T1000 (cell line): ENCODE results near the gene ATG101.

Experiments used
- DNase-seq: peaks from one replicate; lab custom pipeline; 2025; ENCODE audit warnings: mixed read lengths; lab: John Stamatoyannopoulos, UW

ATG101 gene

GRCh38 chr12:52057638-52058576, 11.9 kb upstream of the ATG101 start:
- no peak for DNase-seq

GRCh38 chr12:52058631-52059361, 11.0 kb upstream of the ATG101 start:
- no peak for DNase-seq

- no peak for DNase-seq
Measured at GRCh38 chr12:52059582-52060497, 9.9 kb upstream of the ATG101 start.

GRCh38 chr12:52060498-52061177, 9.1 kb upstream of the ATG101 start:
- no peak for DNase-seq

GRCh38 chr12:52061470-52062166, 8.2 kb upstream of the ATG101 start:
- no peak for DNase-seq

- no peak for DNase-seq
Measured at GRCh38 chr12:52062167-52063081, 7.4 kb upstream of the ATG101 start.

- DNase-seq = no peak
Measured at GRCh38 chr12:52063082-52063924, 6.5 kb upstream of the ATG101 start.

GRCh38 chr12:52063981-52064649, 5.7 kb upstream of the ATG101 start:
- DNase-seq = peak; percentile 96

GRCh38 chr12:52066346-52067080, 3.3 kb upstream of the ATG101 start:
- DNase-seq = no peak

GRCh38 chr12:52067081-52067374, 2.8 kb upstream of the ATG101 start:
- DNase-seq = no peak

GRCh38 chr12:52070185-52070925, 577 bp downstream of the ATG101 start:
- no peak for DNase-seq

- peak; percentile 96 for DNase-seq
Measured at GRCh38 chr12:52073531-52074381, 4.0 kb downstream of the ATG101 start.

GRCh38 chr12:52074971-52075724, 5.4 kb downstream of the ATG101 start:
- DNase-seq = no peak

- DNase-seq = no peak
Measured at GRCh38 chr12:52076811-52077210, 7.0 kb downstream of the ATG101 start.

- DNase-seq = no peak
Measured at GRCh38 chr12:52078276-52078675, 8.5 kb downstream of the ATG101 start.
